ENCODE data around the gene L3MBTL4. TPM values are rescaled to one million over a fixed set of nuclear protein-coding genes. Genes with fewer than 3 reads are reported as not detected.
"Not testable (repeated sequence)": the region's sequence is repeated elsewhere in the genome, so short reads cannot be mapped to it uniquely, and the experiment has no call there.

The L3MBTL4 gene
- polyA plus RNA-seq, 3 donors = 4.7 to 5.7 (median 5.1) TPM

- DNase-seq (ENCODE audit: low read depth in 3 of 3, low spot score in 2 of 3) = no peak
These were observed 7.7 kb downstream of the L3MBTL4 start for GRCh38 chr18:6406910-6407470.

- no peak for DNase-seq (ENCODE audit: low read depth in 3 of 3, low spot score in 2 of 3)
These were observed 8.4 kb downstream of the L3MBTL4 start for GRCh38 chr18:6406075-6406909.

DNA sequence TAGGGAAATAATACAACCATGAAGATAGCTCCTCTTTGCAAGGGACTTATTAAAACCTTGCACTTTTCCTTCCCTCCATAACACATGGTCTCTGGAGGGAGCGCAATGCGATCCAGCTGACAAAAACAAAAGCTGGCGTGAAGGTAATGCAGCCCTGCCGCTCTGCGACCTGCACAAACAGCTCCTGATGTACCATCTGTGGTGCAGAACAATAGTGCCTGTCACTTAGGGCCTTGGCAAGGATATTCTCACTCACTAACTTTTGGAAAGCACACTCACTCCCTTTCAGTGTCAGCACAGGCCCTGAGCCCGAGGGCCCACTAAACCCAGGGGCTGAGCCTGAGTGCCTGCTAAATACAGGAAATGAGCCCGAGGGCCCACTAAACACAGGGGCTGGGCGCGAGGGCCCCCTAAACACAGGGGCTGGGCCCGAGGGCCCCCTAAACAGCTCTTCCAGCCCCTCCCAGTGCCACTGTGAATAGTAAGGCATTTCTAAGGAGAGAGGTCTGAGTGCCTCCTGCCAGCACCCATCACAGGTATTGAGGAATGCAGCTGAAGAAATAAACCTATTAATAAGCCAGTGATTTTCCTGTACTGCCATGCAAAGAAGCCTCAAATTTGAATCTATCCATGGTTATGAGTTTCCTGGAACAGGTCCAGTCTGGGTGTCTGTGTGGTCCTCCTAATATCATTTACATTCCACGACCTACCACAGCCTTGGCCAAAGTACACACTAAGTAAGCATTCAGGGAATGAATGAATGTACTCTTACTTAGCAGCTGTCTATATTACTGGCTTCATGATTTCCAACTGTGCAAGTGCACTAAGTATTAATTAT is 9.3 kb downstream of the L3MBTL4 start:
- no peak for DNase-seq (ENCODE audit: low read depth in 3 of 3, low spot score in 2 of 3)

DNA sequence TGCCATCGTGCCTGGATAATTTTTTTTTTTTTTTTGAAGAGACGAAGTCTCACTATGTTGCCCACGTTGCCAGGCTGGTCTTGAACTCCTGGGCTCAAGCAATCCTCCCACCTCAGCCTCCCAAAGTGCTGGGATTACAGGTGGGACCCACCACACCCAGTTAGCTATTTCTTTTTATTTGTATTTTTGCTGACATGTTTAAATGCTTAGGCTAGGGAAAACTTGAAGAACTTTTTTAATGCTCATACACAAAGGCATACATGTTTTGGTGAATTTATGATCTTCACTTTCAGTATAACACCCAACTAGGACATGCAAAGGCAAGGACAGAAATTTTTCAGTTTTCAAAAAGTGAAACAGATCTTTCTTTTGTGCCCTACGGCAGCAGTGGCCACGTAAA is 9.9 kb downstream of the L3MBTL4 start:
- DNase-seq (ENCODE audit: low read depth in 3 of 3, low spot score in 2 of 3) = no peak

DNA sequence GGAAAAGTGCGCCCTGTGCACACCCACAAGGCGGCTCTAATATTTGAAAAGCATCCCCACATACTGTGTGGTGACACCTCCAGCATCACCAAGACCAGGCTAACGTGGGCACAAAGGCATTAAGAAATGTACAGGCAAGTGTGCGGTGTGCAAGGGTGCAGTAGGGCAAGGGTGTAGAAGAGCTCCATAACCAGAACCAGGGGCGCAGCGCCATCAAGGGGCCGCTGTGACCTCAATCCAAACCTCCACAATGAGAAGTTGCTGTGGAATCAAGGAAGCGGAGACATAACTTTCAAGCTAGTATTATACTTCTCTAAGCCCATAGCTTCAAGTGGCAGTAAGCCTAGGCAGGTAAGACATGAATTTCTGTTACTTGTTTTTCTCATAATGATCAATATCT is 13.0 kb downstream of the L3MBTL4 start:
- DNase-seq (ENCODE audit: low read depth in 3 of 3, low spot score in 2 of 3) = no peak

GRCh38 chr18:6399776-6400175 is 14.9 kb downstream of the L3MBTL4 start:
- no peak for DNase-seq (ENCODE audit: low read depth in 3 of 3, low spot score in 2 of 3)

DNA sequence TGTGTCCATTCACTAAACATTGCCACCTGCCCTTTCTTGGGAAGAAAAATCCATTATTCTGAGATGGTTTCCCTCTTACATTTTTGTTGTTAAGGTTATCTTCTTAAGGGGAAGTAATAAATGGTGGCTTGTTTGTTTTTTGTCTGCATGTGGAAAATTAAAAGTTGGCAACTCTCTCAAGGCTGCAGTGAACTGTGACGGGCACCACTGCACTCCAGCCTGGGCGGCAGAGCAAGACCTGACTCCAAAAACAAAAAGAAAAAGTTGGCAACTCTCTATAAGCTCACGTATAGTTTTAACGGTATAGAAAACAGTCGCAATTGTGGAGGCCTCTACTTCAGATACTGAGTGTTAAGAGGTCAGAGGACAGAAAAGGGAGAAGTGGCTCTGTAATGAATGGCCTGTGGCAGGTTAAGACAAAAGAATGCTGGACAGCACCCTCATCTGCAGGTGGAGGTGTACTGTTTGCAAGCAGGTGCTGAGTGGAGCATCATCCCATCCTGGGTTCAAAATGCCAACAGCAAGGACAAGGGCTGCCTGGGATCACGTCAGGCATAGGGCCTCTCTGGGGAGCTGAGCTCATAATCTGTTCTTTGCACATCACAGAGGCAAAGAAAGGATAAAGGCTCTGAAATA is 16.7 kb downstream of the L3MBTL4 start:
- DNase-seq (ENCODE audit: low read depth in 3 of 3, low spot score in 2 of 3) = no peak

GRCh38 chr18:6396847-6397246 is 17.9 kb downstream of the L3MBTL4 start:
- DNase-seq (ENCODE audit: low read depth in 3 of 3, low spot score in 2 of 3) = no peak

DNA sequence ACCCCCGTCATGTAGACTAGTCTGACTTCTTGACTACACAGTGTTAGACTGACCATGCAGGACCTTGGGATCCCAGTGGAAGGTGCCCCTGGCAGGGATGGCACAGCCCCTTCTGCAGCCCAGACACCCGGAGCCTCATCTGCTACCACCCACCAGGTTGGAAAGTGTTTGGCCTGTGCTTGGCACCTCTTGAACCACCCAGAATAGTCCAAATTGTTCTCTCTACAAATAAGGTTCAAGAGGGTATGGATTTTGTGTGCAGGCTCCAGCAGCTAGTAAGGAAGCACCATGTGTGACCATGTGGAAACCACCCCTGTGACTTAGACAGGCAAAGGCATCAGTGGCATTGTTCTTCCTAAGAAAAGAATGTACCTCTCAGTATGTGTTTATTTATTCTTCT is 18.4 kb downstream of the L3MBTL4 start:
- no peak for DNase-seq (ENCODE audit: low read depth in 3 of 3, low spot score in 2 of 3)

DNA sequence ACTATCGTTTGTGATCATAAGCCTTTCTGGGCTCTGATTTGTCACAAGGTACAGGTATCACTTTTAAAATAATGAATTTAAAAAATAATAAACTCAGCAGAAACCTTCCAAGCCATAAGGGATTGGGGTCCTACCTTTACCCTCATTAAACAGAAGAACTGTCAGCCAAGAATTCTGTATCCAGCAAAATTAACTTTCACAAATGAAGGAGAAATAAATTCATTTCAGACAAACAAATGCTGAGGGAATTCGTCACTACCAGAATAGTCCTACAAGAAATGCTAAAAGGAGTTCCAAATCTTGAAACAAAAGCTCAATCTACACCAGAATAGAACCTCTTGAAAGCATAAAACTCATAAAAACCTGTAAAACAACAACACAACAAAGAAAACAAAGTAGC is 25.7 kb downstream of the L3MBTL4 start:
- no peak for DNase-seq (ENCODE audit: low read depth in 3 of 3, low spot score in 2 of 3)

DNA sequence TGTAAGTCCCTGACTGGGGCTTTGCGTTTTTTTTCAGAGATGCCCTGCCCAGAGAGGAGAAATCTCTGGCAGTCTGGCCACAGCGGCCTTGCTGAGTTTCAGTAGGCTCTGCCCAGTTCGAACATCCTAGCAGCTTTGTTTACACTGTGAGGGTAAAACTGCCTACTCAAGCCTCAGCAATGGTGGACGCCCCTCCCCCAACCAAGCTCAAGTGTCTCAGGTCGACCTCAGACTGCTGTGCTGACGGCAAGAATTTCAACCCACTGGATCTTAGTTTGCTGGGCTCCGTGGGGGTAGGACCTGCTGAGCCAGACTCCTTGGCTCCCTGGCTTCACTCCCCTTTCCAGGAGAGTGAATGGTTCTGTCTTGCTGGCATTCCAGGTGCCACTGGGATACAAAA is 31.7 kb downstream of the L3MBTL4 start:
- peak in 1 of 3 donors; percentile 51 for DNase-seq (ENCODE audit: low read depth in 3 of 3, low spot score in 2 of 3)

DNA sequence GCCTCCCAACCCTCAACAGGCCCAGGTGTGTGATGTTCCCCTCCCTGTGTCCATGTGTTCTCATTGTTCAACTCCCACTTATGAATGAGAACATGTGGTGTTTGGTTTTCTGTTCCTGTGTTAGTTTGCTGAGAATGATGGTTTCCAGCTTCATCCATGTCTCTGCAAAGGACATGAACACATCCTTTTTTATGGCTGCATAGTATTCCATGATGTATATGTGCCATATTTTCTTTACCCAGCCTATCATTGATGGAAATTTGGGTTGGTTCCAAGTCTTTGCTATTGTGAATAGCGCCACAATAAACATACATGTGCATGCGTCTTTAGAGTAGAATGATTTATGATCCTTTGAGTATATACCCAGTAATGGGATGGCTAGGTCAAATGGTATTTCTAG is 37.2 kb downstream of the L3MBTL4 start:
- DNase-seq (ENCODE audit: low read depth in 3 of 3, low spot score in 2 of 3) = not testable (repeated sequence)

DNA sequence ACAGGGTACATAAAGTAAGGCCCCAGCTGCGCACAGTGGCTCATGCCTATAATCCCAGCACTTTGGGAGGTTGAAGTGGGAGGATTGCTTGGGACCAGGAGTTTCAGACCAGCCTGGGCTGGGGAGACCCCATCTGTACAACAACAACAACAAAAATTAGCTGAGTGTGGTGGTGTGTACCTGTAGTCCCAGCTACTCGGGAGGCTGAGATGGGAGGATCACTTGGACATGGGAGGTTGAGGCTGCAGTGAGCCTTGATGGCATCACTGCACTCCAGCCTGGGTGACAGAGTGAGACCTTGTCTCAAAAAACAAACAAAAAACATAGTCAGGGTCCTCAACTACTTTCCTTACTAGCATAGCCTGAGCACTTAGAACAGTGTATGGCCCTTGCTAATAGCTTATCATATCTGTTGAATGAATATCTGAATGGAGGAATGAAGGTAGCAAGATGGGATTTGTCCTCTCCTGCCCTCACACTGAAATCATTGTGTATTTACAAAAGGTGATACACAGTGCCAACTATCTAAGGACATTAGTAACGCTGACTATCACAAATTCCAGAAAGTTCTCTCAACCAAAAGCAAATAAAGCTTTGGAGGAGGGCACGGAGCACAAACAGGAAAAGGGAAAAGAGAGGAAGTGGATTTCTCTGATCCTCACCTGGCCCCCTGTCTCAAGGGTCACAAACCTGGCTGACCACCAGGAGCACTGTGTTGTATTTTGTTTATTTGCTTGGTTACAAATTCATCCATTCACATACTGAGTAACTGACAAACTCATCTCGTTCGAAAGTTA is 38.1 kb downstream of the L3MBTL4 start:
- no peak for DNase-seq (ENCODE audit: low read depth in 3 of 3, low spot score in 2 of 3)

GRCh38 chr18:6374935-6375529 is 39.7 kb downstream of the L3MBTL4 start:
- no peak for DNase-seq (ENCODE audit: low read depth in 3 of 3, low spot score in 2 of 3)

DNA sequence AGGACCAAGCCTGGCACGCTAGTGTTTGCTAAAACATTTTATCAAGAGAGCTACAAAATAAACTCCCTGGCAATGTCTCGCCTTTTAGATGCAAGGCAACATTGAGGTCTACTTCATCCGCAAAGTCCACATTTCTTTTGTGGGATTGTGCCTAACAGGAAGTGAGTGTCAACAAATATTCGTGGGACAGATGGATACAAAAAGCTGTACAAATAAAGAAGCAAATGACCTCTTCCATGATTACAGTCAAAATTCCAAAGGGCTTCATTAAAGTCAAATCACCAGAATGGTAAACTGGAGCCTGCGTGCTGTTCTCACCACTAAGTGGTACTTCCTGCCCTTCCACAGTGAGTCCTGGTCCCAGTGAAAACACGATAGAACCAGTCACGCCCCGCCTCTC is 40.4 kb downstream of the L3MBTL4 start:
- no peak for DNase-seq (ENCODE audit: low read depth in 3 of 3, low spot score in 2 of 3)

DNA sequence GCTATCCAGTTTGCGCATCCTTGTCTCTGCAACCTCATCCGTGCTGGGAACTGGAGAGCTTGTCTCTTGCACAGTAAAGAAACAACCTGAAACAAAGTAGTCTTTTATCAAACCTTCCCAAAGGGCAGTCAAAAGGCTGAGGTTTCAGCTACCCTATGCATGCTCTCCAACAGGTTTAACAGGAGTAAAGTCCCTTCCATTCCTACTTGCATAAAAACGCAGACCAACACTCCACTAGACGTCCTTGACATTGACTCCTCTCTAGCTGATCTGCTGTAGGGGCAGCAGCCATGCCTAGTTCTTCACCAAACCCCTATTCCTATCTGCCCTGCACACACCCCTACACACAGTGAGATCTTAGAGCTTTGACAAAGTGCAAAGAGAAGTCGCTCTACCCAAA is 41.5 kb downstream of the L3MBTL4 start:
- no peak for DNase-seq (ENCODE audit: low read depth in 3 of 3, low spot score in 2 of 3)

DNA sequence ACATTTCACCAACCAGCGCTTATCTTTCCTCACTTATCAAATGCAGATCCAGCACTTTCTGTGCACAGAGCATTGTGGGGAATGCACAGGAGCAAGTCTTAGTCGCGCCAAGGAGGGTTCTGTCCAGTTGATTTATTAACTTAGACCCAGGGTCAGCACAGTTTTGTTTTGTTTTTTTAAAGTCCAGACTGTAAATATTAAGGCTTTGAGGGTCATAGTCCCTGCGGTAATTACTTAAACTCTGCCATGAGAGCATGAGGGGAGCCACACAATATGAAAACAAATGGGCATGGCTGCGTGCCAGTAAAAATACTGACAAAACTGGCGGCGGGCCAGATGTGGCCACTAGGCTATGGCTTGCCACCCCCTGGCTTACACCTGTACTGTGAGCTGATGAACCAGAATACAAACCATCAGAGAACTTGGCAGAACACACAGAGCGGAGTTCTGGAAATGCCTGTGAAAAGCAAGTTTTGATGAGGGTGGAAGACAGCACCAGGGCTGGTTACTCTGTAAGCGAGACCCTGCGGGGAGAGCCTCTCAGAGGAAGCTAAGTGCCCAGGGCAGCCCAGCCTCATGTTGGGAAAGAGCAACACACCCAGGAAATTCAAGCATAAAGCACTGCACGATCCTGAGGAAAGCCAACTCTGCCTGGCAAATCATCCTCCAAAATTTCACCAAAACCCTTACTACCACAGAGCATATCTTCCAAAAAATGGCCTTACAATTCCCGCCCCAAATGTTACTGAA is 43.6 kb downstream of the L3MBTL4 start:
- peak; percentile 16 to 55 (median 36) for DNase-seq (ENCODE audit: low read depth in 3 of 3, low spot score in 2 of 3)

DNA sequence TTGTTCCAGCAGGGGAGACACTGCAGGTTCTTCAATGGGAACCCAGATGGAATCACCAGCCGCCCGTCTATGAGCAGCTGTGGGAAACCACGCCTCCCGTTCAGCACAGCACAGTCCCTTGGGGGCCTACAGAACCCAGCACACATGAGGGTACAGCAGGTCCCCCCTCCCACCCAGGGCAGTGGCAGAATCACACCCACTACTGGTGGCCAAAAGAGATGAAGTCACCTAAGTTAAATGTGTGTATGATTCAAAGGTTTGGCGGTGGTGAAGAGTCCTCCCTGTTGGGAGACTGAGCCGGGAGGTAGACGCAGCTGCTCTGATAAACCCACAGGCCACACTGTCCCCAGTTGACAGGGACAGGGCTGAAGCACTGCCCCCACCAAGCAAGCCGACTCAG is 44.3 kb downstream of the L3MBTL4 start:
- no peak for DNase-seq (ENCODE audit: low read depth in 3 of 3, low spot score in 2 of 3)

GRCh38 chr18:6368017-6368416 is 46.7 kb downstream of the L3MBTL4 start:
- no peak for DNase-seq (ENCODE audit: low read depth in 3 of 3, low spot score in 2 of 3)

All from right renal cortex interstitium (tissue), 3 donors.